HG02623 (cell line): ENCODE results near the gene ADH1A.
"Not testable (repeated sequence)": the region's sequence is repeated elsewhere in the genome, so short reads cannot be mapped to it uniquely, and the experiment has no call there.

Experiments
- ATAC-seq: cut with Tn5 transposase; IDR thresholded peaks from one replicate; pipeline ENCODE4 v1.9.1; 2021; ENCODE audit warnings: moderate library complexity; ENCODE audit not compliant: unreplicated experiment

ADH1A gene

DNA sequence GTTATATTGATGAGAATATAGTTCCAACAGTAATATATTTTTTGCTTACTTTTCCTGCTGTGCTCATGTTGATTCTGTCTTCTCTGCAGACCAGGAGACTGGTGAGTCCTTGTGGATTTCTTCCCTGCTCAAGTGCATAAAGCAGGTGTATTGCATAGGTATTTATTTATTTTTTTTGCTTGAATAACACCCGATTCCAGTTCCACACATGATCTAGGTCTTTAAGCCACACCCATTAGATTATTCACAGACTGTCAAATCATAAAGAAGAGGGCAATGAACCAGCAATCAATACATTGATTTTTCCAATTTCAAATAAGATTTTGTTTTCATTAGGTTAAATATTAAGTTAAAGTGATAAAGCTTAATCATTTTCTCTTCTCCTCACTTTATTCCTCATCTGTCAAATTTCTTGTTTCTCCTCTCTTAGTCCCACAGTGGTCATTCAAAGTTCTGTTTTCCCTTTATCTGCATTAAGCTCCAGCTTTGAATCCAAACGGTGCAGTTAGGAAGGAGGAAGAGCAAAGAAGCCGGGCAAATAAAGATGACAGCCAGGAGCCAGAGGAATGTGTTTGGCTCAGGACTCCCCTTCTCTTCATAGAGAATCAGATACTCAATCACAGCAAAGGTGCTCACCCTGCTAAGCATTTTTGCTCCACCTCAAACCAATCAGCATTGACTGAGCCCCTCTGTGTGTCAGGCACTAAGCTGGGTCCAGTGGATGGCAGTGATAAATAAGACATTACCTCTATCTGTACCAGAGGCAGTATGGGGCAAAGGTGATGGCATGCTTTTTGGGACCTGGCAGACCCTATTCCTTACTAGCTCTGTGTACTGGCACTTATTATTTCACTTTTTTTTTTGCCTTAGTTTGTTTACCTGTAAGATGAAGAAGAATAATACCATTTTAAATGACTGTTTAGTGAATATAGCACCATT lies at the start of gene ADH1A:
TSS of gene ADH1A (minus strand) at position 138 of the 939 bp plus-strand sequence. CDS start at position 67, 71 bp downstream.
- ATAC-seq = no peak

DNA sequence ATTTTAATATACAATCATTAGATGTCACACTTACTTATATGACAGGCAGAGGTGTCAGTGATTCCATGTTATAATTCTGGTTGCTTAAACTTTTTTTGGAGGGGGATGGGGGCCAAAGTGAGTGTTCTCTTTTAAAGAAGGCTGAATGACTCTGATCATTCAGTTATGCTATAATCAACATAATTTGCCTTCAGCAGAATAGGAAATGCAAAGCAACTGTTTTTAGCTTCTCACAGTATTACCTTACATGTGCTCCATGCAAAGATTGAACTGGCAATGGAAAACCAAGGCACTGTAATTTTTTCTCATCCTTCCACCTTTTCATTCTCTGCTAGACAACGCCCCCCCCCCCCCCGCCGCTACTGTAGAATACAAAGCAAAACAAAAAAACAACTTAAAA lies 48.4 kb upstream of the ADH1A start:
- ATAC-seq = no peak

DNA sequence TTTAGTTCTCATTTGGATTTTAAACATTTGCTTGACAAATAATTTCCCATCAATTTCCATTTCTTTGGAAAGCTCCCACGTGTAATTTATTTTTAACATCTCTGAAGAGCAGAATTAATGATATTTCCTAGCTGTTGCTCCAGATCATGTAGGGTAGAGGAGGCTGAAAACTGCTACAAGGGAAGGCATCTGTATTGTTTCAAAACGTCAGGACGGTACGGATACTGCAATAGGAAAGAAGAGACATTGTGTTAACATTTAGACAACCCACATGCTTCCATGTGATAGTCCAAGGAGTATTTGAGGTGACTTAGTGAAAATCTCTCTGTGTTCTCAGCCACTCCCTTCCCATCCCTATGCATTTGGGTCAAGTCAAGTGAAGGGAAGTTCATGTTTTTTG lies 45.8 kb upstream of the ADH1A start:
- ATAC-seq = no peak

DNA sequence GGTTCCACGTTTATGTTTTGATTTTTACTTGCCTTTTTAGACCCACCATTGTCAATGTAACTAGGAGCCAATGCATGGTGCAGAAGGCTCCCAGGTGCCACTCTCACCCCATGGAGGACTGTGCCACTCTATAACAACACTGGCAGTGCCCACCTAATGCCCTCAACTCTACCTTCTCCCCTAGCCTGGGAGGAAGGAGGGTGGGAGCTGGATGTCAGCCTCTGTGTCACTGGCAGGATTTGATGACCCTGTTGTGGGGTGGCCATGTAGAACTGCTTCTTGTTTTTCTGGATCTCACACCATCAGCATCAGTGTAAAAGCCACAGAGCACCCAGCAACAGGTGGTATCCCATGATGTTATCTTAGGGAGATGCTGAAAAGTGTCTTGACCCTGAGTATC lies 44.1 kb upstream of the ADH1A start:
- no peak for ATAC-seq

DNA sequence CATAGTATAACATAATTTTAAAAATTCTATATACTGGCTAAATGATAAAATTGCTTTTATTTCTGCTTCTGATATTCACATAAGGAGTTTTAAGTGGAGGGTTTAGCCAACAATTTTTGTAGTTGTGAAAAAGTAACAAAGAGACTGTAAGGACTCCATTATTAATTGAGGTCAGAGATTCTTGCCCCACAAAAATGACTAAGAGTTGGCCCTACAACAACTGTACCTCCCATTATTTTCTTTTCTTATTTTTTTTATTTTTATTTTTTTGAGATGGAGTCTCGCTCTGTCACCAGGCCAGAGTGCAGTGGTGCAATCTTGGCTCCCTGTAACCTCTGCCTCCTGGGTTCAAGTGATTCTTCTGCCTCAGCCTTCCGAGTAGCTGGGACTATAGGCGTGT lies 39.9 kb upstream of the ADH1A start:
- no peak for ATAC-seq

DNA sequence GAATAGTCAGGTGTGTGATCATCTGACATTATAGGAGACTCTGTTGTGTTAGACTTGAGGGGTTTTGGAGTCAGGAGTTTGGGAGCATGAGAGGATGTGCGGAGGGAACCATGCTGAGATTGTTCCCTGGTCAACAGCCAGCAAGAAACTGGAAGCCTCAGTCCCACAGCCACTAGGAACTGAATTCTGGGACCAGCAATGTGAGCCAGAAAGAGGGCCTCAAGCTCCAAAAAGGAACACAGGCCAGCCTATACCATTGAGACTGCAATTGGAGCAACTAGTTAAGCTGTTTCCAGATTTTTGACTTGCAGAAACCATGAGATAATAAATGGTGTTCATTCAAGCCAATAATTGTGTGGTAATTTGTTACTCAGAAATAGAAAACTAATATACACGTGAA lies 39.1 kb upstream of the ADH1A start:
- no peak for ATAC-seq

DNA sequence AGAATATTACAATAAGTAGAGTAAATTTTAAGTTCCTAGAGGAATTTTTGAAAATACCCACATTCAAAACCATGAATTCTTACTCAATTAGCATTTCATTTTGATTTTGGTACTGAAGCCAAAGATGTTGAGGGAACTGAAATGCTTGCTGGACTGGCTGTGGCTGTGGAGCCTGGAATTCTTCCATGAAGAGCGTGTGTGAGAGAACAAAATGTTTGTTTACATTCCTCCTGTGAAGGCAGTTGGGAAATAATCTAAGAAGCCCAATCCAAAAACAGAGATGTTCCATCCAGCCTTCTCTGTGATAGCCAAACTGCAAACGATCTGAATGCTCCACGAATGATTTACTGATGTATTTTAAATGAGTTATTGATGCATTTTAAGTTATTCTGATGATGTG lies 34.2 kb upstream of the ADH1A start:
- no peak for ATAC-seq

DNA sequence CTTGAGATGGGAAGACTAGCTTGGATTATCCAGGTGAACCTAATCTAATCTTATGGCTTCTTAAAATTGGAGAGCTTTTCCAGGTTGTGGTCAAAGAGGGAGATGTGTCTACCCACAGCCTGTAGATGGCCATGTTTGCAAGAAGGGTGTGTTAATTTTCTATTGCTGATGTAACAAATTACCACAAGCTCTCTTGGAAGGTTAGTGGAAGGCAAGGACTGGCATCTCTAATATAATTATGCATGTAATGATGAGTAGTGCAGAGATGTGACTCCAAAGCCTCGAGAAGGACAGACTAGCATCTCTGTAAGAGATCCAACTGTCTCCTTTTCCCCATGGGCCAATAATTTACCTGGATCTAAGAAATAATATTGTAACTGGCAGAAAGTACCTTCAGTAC lies 33.6 kb upstream of the ADH1A start:
- ATAC-seq = no peak

DNA sequence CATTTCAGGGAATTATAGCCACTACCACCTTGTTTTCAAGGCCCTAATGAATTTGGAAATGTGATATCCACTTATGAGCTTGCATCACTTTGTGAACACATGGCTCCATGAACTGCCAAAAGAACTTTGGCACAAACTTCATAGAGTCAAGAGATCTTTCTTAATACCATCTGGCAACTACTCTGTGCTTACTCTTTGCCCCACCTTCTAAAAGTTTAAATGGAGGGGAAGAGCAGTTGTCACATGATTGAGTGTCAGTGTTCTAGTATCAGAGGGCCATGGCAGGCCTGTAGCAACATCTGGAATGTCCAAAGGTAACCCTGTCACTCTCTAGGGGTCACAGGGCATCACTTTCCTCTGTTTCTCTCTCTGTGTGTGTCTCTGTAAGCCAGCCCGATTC lies 33.0 kb upstream of the ADH1A start:
- no peak for ATAC-seq

DNA sequence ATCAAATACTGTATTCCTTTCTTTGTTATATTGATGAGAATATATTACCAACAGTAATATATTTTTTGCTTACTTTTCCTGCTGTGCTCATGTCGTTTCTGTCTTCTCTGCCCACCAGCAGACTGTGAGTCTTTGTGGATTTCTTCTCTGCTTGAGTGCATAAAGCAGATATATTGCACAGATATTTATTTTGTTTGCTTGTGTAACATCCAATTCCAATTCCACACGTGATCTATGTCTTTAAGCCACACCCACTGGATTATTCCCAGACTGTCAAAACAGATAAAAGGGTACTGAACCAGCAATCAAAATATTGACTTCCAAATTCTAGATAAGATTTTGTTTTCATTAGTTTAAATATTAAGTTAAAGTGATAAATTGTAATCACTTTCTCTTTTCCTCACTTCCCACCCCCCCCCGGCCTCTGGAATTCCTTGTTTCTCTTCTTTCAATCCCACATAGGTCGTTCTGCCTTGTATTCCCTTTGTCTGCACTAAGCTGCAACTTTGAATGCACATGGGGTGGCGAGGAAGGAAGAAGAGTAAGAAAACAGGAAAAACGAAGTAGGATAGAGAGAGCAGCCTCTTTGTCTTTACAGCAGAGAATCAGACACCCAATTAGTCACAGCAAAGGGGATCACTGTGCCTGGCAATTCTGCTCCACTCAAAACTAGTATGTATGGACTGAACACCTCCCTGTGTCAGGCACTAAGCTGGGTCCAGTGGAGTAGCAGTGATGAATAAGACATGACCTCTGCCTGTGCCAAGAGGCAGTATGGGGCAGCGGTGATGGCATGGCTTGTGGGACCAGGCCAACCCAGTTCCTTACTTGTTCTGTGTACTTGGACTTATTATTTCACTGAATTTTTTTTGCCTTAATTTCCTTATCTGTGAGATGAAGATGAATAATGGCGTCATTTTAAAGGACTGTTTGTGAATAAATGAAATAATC lies 30.7 kb upstream of the ADH1A start, which contains the start of gene ADH1B:
TSS of gene ADH1B (minus strand) at position 161 of the 951 bp plus-strand sequence. CDS start at position 91, 70 bp downstream.
- no peak for ATAC-seq

DNA sequence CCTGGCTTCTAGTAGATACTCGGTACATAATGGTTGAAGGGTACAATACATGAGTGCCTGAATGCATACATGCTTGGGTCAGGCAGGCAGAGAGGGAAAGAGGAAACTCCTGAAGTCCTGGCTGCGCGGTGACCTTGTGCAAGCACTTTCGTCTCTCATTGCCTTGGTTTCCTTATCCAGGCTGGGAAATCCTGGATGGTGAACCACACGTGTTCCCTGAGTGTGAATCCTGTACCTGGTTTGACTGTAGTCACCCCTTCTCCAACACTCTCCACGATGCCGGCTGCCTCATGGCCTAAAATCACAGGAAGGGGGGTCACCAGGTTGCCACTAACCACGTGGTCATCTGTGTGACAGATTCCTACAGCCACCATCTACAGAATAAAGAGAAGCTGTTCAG lies 27.0 kb upstream of the ADH1A start:
- not testable (repeated sequence) for ATAC-seq

DNA sequence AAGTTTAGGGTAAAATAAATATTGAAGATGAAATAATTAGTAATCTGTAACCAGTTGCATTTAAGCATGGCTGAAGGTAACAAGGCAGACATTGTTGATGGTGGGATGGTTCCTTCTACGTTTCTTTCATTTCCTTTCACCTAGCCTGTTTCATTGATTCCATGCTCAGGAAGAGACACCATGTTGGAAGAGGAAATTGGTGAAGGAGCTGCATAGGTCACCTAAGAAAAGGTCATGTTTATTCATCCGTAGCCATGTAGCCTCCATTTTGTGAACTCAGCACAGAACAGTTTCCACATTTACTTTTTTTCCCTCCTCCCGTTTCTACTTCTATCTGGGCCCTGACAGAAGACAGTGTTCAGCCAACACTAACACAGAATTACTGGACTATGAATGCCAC lies 26.6 kb upstream of the ADH1A start:
- ATAC-seq = no peak

DNA sequence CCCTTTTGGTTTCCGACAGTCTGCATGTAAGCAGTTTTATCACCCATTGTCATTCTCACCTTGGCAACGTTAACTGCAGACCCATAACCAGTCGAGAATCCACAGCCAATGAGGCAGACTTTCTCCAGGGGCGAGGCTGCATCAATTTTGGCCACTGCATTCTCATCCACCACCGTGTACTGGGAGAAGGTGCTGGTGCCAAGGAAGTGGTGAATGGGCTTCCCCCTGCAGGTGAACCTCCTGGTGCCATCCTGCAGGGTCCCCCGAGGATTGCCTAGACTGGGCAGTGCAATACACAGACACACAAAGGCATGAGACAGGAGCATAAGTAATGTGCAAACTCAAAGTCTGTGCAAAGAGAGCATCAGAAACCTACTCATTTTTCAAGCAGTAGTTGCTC lies 25.1 kb upstream of the ADH1A start:
- no peak for ATAC-seq

DNA sequence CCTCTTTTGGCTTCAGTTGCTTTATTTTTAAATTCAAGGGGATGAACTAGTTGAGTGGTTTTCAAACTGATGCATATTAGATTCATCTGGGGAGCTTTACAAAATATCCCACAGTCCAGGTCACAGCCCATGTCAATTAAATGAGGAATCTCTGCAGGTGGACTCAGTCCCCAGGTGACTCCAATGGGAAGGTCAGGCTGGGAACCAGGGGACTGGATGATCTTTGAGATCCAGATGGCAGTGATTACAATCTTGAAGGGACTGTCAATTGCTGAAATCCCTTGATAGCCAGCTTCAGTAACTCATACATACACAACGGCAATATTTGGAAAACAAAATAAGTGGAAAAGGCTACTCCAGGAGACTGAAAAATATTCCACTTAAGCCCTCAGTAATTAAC lies 23.4 kb upstream of the ADH1A start:
- no peak for ATAC-seq

DNA sequence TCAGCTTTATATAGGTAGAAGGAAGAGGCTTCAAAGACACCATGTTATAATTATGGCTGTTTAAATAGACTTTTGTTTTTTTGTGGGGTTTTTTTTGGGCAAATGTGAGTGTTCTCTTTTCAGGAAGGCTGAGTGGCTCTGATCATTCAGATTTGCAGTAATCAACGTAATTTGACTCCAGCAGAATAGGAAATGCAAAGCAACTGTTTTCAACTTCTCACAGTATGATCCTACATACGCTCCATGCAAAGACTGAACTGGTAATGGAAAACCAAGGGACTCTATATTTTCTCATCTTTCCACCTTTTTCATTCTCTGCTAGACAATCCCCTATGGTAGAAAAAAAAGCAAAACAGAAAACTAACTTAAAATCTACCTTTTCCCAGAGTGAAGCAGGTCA lies 19.6 kb upstream of the ADH1A start:
- no peak for ATAC-seq

DNA sequence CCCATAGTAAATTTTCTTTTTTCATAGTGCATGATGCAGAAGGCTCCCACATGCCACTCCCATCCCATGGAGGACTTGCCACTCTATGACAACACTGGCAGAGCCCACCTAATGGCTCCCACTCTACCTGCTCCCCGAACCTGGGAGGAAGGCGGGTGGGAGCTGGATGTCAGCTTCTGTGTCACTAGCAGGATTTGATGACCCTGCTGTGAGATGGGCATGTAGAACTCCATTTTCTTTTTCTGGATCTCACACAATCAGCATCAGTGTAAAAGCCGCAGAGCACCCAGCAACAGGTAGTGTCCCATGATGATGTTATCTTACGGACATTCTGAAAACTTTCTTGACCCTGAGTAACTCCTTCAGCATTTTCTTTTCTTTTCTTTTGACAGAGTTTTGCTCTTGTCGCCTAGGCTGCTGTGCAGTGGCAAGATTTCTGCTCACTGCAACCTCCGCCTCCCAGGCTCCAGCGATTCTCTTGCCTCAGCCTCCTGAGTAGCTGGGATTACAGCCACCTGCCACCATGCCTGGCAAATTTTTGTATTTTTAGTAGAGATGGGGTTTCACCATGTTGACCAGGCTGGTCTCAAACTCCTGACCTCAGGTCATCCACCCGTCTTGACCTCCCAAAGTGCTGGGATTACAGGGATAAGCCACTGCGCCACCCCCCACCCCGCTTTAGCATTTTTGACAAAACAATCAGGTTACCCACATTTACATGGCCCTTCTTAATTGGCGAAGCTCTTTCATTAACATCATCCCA lies 15.0 kb upstream of the ADH1A start:
- ATAC-seq = no peak

DNA sequence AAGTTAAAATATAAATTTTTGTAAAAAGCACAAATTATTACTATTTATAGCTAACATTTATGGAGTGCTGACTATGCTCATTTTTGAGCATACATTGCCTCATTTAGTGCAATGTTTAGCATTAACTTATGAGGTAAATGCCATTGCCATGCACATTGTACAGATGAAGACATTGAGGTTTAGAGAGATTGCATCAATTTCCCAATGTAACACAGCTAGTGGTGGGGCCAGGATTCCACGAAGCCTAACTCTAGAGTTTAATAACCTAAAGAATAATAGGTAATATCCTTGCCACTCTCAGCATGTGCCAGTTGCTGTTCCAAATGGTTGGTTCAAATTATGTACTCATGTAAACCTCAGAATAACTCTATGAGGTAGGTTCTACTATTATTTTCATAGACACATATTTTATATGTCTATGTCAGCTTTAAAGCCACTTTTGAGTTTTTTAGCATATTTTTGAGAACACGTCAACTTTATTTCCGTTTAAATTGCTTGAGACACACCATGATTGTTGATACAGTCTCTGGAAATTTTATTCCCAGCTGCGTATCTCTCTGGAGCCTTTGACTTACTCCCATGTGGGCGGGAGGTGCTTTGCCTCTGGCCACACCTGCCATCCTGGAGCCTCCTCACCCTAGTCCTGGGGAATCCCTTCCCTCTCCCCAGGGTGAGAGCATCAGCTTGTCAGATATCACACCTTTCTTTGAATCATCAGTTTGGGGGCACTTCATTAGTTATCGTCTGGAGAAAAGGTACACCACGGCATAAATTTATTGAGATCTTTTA lies 10.8 kb upstream of the ADH1A start:
- no peak for ATAC-seq

DNA sequence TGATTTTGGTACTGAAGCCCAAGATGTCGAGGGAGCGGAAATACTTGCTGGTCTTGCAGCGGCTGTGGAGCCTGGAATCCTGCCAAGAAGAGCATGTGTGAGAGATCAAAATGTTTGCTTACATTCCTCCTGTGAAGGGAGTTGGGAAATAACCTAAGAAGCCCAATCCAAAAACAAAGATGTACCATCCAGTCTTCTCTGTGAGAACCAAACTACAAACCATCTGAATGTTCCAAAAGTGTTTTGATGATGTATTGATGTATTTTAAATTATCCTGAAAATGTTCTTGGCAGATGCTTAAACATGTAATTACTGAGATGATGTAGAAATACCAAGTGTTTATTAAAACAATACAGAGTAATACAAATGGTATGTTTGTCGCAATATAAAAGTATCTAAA lies 10.1 kb upstream of the ADH1A start:
- ATAC-seq = no peak

DNA sequence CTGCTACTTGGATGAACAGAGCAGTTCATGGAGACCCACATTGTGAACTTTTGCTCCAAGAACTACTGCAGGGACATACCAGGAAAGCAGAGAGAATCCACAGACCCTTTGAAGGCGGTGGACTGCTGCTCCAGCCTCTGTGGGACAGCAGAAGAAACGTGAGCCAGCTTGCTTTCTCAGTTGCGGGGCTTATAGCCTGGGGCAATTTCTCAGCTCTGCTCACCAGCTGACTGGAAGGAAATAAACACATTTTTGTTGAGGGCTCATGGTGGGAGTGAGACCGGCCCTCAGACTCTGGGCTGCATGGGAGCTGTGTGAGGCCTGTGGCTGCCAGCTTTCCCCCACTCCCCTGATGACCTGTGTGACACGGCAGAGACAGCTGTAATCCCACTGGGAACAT lies 2.6 kb upstream of the ADH1A start:
- no peak for ATAC-seq

DNA sequence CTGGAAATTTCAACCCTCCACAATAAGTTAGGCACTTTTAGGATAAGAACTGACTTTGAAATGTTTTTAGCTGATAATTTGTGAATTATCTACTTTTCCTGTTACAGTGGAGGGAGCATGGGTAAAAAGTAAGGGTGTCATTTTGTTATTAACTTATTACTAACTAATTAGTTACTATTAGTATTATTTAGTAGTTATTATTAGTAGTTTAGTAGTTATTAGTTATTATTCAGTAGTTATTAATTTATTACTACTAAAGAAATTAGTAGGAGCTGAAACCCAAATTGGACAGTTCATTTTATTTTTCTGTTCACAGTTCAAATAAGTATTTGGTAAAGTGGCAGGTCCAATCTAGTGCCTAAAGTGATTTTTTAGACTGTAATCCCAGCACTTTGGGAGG lies 5.4 kb downstream of the ADH1A start:
- no peak for ATAC-seq
